Fibroblast of the aortic adventitia (primary cell): ENCODE results near the gene HCK. TPM values are rescaled to one million over a fixed set of nuclear protein-coding genes. Genes with fewer than 3 reads are reported as not detected.

Experiments used
- DNase-seq: peaks from one replicate; pipeline ENCODE4 v3.0.0-alpha.2; 2010; ENCODE audit warnings: low read depth
- H3K4me3 ChIP-seq: 2 replicates; pipeline ENCODE4 v1.5.1; 2011; ENCODE audit warnings: low read depth, mild to moderate bottlenecking, control low read depth, low read length, moderate library complexity
- CTCF ChIP-seq: IDR thresholded peaks from 2 replicates; pipeline ENCODE4 v1.5.1; 2011; ENCODE audit warnings: mild to moderate bottlenecking, low read length, control low read depth, inconsistent platforms; ENCODE audit not compliant: insufficient read depth
- total RNA-seq: library from RNA; depleted of rRNA; stranded (reverse); fragments of >200 nt; gene quantifications from 2 replicates; pipeline ENCODE4 v1.2.3, GENCODE V29; 2012; ENCODE audit warnings: low replicate concordance

HCK gene
- not detected in 2 replicates for total RNA-seq

DNA sequence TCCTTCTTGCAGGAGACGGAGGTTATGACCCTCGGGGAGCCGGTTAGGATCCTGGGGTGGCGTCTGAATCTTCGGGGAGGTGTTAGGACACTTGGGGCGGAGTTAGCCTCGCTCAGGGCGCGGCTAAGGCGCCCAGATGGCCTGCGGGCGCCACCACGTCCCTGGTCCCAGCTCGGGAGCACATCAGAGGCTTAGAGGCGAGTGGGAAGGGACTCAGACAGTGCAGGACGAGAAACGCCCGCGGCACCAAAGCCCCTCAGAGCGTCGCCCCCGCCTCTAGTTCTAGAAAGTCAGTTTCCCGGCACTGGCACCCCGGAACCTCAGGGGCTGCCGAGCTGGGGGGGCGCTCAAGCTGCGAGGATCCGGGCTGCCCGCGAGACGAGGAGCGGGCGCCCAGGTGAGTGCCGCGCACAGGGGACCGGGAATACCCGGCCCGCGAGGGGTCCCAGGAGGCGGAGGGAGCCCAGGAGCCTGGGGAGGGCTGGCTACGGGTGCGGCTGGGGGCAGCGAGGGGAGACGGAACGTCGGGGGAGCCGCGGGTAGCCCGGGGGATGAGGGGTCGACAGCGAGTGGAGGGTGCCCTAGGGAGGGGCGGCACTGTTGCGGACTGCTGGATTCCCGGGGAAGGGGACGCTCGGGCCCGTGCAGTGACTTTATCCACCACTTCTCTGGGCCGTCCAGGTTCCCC is at the start of gene HCK:
Gene HCK (plus strand): TSS at position 153 of the 688 bp plus-strand sequence.
- no peak for TF ChIP-seq CTCF
- no peak within 1 kb of the TSS for H3K4me3 ChIP-seq
- no peak for DNase-seq

GRCh38 chr20:32003325-32003724 is 48.7 kb upstream of the HCK start:
- no peak for DNase-seq

DNA sequence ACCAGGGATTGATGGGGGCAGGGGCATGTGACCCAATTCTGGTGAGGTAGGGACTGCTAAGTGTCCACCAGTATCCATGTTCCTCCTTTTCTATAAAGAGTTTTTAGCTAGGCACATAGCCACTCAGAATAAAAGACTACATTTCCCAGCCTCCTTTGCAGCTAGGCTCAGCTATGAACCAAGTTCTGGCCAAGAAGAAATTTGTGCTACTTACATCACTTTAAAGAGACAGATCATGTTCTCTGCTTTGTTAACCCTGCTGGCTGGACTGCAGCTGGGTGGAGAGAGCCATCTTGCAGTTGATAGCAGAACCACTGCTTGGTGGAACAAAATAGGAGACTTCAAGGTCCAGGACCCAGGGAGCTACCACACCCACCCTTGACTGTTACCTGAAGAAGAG is 47.1 kb upstream of the HCK start:
- no peak for TF ChIP-seq CTCF
- DNase-seq = peak; percentile 32
- H3K4me3 ChIP-seq = no peak overlapping the region

More at GRCh38 chr20:32003325-32003724, 48.7 kb upstream of the HCK start:
- H3K4me3 ChIP-seq = no peak overlapping the region
- no peak for TF ChIP-seq CTCF

GRCh38 chr20:32006053-32006452 is 46.0 kb upstream of the HCK start:
- TF ChIP-seq CTCF = no peak
- no peak for DNase-seq
- no peak overlapping the region for H3K4me3 ChIP-seq

DNA sequence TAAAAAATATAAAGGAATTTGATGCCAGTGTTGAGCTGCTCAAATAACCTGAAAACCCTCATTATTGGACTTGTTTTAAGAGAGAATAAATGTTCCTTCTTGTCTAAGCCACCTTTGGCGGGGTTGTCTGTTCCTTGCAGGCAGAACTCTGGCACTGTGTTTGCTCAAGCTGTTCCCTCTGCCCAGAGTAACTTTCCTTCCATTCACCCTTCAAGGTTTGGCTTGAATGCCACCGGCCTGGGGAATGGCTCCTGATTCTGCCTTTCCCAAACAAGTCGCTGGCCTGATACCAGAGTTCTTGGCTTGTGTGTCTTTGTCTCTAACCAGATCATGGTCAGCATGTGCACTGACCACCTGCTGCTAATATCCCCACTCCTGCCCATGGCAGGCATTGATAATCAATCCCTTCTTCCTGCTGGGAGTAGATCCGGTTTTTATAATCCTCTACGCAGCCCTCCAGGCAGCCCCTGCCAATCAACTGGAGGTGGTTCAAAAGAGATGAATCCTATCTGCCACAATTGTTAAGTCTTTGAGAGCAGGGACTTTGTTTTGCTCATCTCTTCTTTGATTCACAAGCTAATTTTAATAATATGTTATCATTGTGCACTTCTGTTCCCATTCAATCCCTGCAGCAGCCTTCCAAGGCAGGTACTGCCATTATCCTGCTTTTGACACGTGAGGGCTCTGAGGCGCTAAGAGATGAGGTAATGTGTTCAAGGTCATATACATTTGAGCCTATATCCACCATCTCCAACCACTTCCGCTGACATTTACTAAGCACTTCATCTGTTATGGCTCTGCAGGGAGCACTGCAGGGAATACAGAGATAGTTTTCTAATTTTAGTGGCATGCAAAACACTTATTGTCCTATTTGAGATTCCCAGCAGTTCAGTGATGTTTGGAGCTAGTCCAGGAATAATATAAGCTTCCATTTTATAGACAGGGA is 44.9 kb upstream of the HCK start:
- TF ChIP-seq CTCF = no peak

GRCh38 chr20:32007787-32008616 is 44.0 kb upstream of the HCK start:
- DNase-seq = no peak
- no peak overlapping the region for H3K4me3 ChIP-seq
- no peak for TF ChIP-seq CTCF

More for the DNA sequence above, 44.9 kb upstream of the HCK start:
- H3K4me3 ChIP-seq = no peak overlapping the region
- no peak for DNase-seq
